Colonic mucosa (tissue), 4 donors: ENCODE results near the gene EML4. TPM values are rescaled to one million over a fixed set of nuclear protein-coding genes. Genes with fewer than 3 reads are reported as not detected.
"Not testable (repeated sequence)": the region's sequence is repeated elsewhere in the genome, so short reads cannot be mapped to it uniquely, and the experiment has no call there.

Source experiments
- DNase-seq: peaks from one replicate; pipeline ENCODE4 v3.0.0-alpha.2; 2020
- H3K27ac ChIP-seq: fragments of 200-600 bp; one replicate; pipeline ENCODE4 v1.8.0; 2021
- H3K27me3 ChIP-seq: fragments of 200-600 bp; one replicate; pipeline ENCODE4 v1.8.0; 2021
- H3K36me3 ChIP-seq: fragments of 200-600 bp; one replicate; pipeline ENCODE4 v1.8.0; 2021
- H3K4me1 ChIP-seq: fragments of 200-600 bp; one replicate; pipeline ENCODE4 v1.8.0; 2021; ENCODE audit warnings: mild to moderate bottlenecking
- H3K4me3 ChIP-seq: fragments of 200-600 bp; one replicate; pipeline ENCODE4 v1.8.0; 2021
- H3K9ac ChIP-seq, 2 donors: one replicate each; pipeline ENCODE4 v1.7.0; 2013; ENCODE audit warnings: control low read depth in 2 of 2, low read depth in 2 of 2, low read length in 2 of 2
- H3K9me3 ChIP-seq: fragments of 200-600 bp; one replicate; pipeline ENCODE4 v1.8.0; 2021
- CTCF ChIP-seq: fragments of 200-600 bp; IDR thresholded peaks from one replicate; pipeline ENCODE4 v1.8.0; 2022; ENCODE audit warnings: antibody characterized with exemption, mild to moderate bottlenecking
- intact Hi-C: fragments of 100-400 bp; cut with DNase I; formaldehyde crosslinking; loops from one replicate; pipeline ENCODE4 v1.14.1; 2022
- total RNA-seq, 2 donors: library from RNA; stranded (reverse); fragmentation: NEBNext Ultra II Directional in 1 of 2; extraction: Animal tissue kit (Norgen Biotek cat#: 25700) in 1 of 2; gene quantifications; one replicate each; pipeline ENCODE4 v1.2.1, GENCODE V29; 2021
- donor health status: healthy.
- donor health status: DM: no; HTN: no; CAD: no.
- donor health status: DM: no; HTN: no; CAD: no.

EML4 gene
- total RNA-seq, 2 donors from 2014 or later = 82.1 to 103 TPM

- Histone ChIP-seq H3K9me3 (no peaks in the 10 kb centered on the region), H3K27ac (no peak overlapping the region), H3K4me1 (no peaks in the 10 kb centered on the region), H3K4me3 (no peak overlapping the region), H3K36me3 (no peaks in the 10 kb centered on the region), H3K9ac (no peak overlapping the region), H3K27me3 (no peaks in the 10 kb centered on the region)
- no peak for TF ChIP-seq CTCF
- no peak for DNase-seq
- intact Hi-C loops = no loop called here
Observed at GRCh38 chr2:42268528-42269151, 99.5 kb downstream of the EML4 start.

GRCh38 chr2:42270757-42271156 lies 101.6 kb downstream of the EML4 start:
- no peaks in the 10 kb centered on the region for H3K4me1 ChIP-seq
- H3K9ac ChIP-seq = no peak overlapping the region
- no peak for DNase-seq
- intact Hi-C loops = no loop called here
- H3K4me3 ChIP-seq = no peak overlapping the region
- no peaks in the 10 kb centered on the region for H3K27me3 ChIP-seq
- no peaks in the 10 kb centered on the region for H3K36me3 ChIP-seq
- H3K9me3 ChIP-seq = no peaks in the 10 kb centered on the region
- H3K27ac ChIP-seq = no peak overlapping the region
- no peak for TF ChIP-seq CTCF

- intact Hi-C loops, H3K9me3 ChIP-seq, H3K4me3 ChIP-seq, H3K36me3 ChIP-seq, DNase-seq, H3K4me1 ChIP-seq, H3K9ac ChIP-seq, H3K27me3 ChIP-seq, H3K27ac ChIP-seq: not testable (repeated sequence)
Observed at GRCh38 chr2:42271246-42271645, 102.1 kb downstream of the EML4 start.

GRCh38 chr2:42274863-42275262 lies 105.7 kb downstream of the EML4 start:
- H3K27me3 ChIP-seq = no peaks in the 10 kb centered on the region
- H3K9me3 ChIP-seq = no peaks in the 10 kb centered on the region
- no peak overlapping the region for H3K27ac ChIP-seq
- H3K9ac ChIP-seq = no peak overlapping the region
- H3K4me3 ChIP-seq = no peak overlapping the region
- H3K36me3 ChIP-seq = no peaks in the 10 kb centered on the region
- H3K4me1 ChIP-seq = no peaks in the 10 kb centered on the region
- no peak for DNase-seq
- intact Hi-C loops = no loop called here
- no peak for TF ChIP-seq CTCF

GRCh38 chr2:42281416-42282081 lies 112.4 kb downstream of the EML4 start:
- H3K27me3 ChIP-seq = no peaks in the 10 kb centered on the region
- no peaks in the 10 kb centered on the region for H3K4me1 ChIP-seq
- TF ChIP-seq CTCF = no peak
- H3K36me3 ChIP-seq = no peaks in the 10 kb centered on the region
- intact Hi-C loops = no loop called here
- H3K9me3 ChIP-seq = no peaks in the 10 kb centered on the region
- no peak for DNase-seq
- no peak overlapping the region for H3K27ac ChIP-seq
- no peak overlapping the region for H3K9ac ChIP-seq
- no peak overlapping the region for H3K4me3 ChIP-seq

GRCh38 chr2:42284019-42284418 lies 114.9 kb downstream of the EML4 start:
- no peaks in the 10 kb centered on the region for H3K27me3 ChIP-seq
- no peaks in the 10 kb centered on the region for H3K9me3 ChIP-seq
- no peak for DNase-seq
- H3K36me3 ChIP-seq = no peaks in the 10 kb centered on the region
- intact Hi-C loops = no loop called here
- no peak overlapping the region for H3K27ac ChIP-seq
- H3K9ac ChIP-seq = no peak overlapping the region
- no peak for TF ChIP-seq CTCF
- H3K4me1 ChIP-seq = no peaks in the 10 kb centered on the region
- no peak overlapping the region for H3K4me3 ChIP-seq
